HG02938 (cell line): ENCODE measurements around the gene GALNT2.

ENCODE experiments used
- ATAC-seq: cut with Tn5 transposase; IDR thresholded peaks from one replicate; pipeline ENCODE4 v1.9.1; 2021; ENCODE audit warnings: mild to moderate bottlenecking, moderate library complexity; ENCODE audit not compliant: unreplicated experiment

GALNT2 gene

GRCh38 chr1:230287674-230288315 lies 220.8 kb downstream of the GALNT2 start:
- ATAC-seq, result no peak

GRCh38 chr1:230288641-230289349 lies 221.8 kb downstream of the GALNT2 start:
- no peak for ATAC-seq

- ATAC-seq, result no peak
These were observed 222.3 kb downstream of the GALNT2 start for GRCh38 chr1:230289350-230289644.

- no peak for ATAC-seq
These were observed 224.9 kb downstream of the GALNT2 start for GRCh38 chr1:230291731-230292620.

- ATAC-seq, result no peak
These were observed 225.8 kb downstream of the GALNT2 start for GRCh38 chr1:230292689-230293389.

GRCh38 chr1:230293390-230293700 lies 226.3 kb downstream of the GALNT2 start:
- ATAC-seq, result no peak

GRCh38 chr1:230295367-230295766 lies 228.3 kb downstream of the GALNT2 start:
- ATAC-seq, result no peak

GRCh38 chr1:230299191-230300006 lies 232.4 kb downstream of the GALNT2 start:
- no peak for ATAC-seq

- ATAC-seq, result no peak
These were observed 233.6 kb downstream of the GALNT2 start for GRCh38 chr1:230300322-230301301.

GRCh38 chr1:230301322-230301721 lies 234.3 kb downstream of the GALNT2 start:
- ATAC-seq, result no peak

GRCh38 chr1:230301822-230302221 lies 234.8 kb downstream of the GALNT2 start:
- no peak for ATAC-seq

- no peak for ATAC-seq
These were observed 236.0 kb downstream of the GALNT2 start for GRCh38 chr1:230303069-230303468.

- ATAC-seq, result no peak
These were observed 236.8 kb downstream of the GALNT2 start for GRCh38 chr1:230303822-230304221.

- peak; percentile 95 for ATAC-seq
These were observed 239.1 kb downstream of the GALNT2 start for GRCh38 chr1:230306169-230306568.

- no peak for ATAC-seq
These were observed 240.2 kb downstream of the GALNT2 start for GRCh38 chr1:230307213-230307612.

- no peak for ATAC-seq
These were observed 241.0 kb downstream of the GALNT2 start for GRCh38 chr1:230308039-230308438.

GRCh38 chr1:230308821-230309220 lies 241.8 kb downstream of the GALNT2 start:
- ATAC-seq, result no peak

GRCh38 chr1:230309646-230310177 lies 242.7 kb downstream of the GALNT2 start:
- ATAC-seq, result no peak
